Right renal cortex interstitium (tissue), 3 donors: ENCODE measurements around the gene FHL2. TPM values are rescaled to one million over a fixed set of nuclear protein-coding genes. Genes with fewer than 3 reads are reported as not detected.

Source experiments
- DNase-seq, 3 donors: peaks; one replicate each; pipeline ENCODE4 v3.0.0-alpha.2; 2013; ENCODE audit warnings: low read depth in 3 of 3, low spot score in 2 of 3
- polyA plus RNA-seq, 3 donors: library from polyadenylated mRNA; unstranded; fragments of 120-200 nt; gene quantifications; one replicate each; pipeline ENCODE4 v1.2.1, GENCODE V29; 2013; ENCODE audit not compliant: insufficient read length in 3 of 3

FHL2 gene
- polyA plus RNA-seq, 3 donors = 27.8 to 36.9 (median 31.5) TPM

DNA sequence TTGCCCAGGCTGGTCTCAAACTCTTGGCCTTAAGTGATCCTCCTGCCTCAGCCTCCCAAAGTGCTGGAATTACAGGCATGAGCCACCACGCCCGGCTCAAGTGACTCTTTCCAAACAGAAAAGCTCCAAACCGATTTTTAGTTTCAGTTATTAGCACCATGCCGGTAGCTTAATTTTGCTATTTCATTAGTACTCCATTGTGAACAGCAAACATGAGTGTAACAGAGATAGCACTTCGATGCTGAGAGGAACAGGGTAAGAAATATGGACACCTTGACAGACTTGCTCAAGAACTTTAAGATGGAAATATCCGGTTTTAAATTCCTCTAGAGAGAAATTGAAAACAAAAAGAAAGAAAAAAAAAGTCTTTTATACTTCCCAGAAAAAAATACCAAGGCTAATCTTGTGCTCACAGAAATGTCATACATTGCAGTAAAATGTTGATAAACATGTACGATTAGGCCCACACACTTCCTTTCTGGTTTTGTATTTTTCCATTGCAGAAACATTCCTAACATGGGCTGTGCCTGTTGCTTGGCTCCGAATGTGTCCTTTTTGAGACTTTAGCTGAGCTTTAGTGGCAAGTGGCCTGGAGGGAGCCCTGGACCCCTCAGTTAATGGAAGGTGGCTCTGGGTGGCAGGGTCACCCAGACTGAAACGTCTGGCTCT, 18.3 kb downstream of the FHL2 start:
- DNase-seq = no peak

DNA sequence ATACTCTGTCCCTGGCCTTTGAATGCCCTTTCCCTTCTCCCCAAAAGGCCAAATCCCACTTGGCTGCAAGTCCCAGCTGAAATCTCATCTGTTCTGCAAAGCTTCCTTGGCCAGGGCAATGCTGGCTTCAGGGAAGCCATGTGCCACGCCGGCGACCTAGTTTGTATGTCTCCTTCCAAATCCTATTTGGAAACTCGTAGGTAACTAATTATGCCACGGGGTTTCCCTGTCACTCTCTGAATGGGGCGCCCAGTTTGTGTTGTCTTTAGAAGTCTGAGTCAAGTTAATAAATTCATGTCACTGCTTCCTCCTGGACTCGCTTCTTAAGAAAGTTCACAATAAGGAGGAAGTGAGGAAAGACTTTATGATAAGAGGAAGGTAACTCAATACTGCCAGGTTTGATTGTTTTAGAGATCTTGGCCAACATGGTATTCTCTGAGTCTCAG, 19.1 kb downstream of the FHL2 start:
- no peak for DNase-seq

DNA sequence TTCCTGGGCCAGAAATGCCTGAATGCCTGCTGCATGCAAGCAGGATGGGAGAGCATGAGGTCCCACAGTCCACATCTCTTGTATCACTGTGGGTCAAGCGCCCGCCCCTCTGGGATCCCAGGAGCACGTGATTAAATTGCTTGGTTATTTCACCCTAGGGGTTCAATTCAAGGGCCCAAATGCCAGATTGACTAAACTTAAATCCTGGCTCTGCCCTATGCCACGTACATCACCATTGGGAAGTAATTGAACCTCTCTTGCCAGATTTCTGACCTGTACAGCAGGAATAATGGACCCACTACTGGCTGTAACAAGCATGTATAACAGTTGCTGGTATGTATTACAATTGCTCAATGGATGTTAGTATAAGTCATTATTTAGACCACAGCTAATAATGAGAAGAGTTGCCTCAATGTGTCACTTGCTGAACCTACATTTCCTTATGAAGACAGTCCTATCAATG, 19.9 kb downstream of the FHL2 start:
- no peak for DNase-seq

DNA sequence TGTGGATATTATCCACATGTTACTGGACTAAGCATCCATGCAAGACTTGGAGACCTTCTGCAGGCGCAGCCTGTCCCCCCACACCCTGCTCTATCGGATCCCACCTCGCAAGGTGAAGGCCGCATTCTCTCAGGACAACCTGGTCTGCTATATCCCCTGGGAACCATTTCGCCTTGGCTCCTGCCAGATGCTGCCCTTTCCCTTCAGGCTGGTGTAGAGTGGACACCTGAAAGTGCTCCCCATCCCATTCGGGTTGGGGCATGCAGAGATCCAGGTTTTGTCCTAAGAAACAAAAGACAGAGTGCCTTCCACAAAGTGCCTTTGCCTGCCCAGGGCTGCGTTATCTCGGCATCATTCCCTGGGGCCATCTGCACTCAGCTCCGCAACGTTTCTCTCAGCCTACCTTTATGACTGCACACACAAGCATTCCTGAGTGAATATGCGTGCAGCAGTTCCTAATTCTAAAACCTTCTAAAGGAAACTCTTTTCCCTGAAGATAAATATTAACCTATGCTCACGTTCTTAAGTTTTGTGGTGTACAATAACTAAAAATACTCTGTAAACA, 20.5 kb downstream of the FHL2 start:
- no peak for DNase-seq

DNA sequence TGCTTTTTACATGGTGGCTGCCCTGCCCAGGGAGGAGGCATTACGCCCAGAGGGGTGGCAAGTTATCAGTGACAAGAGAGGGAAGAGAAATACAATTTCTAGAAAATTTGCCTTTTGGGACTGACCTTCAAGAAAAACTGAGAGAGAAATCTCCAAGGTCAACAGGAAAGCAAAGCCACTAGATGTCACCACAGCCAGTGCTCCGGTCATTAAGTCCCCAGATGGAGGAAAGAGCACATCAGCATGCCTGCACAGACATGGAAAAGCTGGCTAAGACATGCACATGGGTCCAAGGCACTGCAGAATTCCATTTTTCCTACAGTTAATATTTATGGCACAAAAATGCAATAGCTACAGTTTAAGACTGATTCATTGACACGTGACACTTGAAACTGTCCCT, 21.0 kb downstream of the FHL2 start:
- DNase-seq = no peak

DNA sequence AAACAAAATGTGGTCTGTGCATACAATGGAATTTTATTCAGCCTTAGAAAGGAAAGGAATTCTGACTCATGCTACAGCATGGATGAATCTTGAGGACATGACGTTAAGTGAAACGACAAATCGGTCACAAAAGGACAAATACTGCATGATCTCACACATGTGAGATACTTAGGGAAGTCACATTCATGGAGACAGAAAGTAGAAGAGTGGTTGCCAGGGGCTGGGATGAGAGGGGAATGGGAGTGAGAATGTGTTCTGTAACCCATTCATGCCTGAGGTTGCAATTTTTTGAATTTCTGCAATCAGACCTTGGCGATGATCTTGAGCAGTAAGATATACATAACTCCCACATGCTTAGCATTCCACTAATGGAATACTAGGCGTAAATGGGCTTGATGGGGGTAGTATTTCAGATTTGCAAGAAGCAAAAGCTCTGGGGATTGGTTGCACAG, 22.0 kb downstream of the FHL2 start:
- DNase-seq = no peak

DNA sequence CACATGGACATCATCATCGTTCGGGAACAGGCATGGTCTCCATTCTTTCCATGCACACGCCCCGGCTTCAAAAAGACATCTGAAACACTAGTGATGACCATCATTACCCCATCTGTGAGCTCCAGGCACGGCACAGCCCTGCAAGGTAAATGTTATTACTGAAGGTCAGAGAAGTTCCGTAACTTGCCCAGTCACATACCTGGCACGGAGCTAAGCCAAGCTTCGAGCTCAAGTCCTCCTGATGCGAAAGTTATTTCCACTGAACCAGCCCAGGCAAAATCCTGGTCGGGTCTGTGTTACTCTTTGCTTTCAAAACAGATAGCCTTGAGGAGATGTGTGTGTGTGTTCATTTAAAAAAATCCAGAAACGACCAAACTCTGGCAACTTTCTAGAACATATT, 22.8 kb downstream of the FHL2 start:
- no peak for DNase-seq

DNA sequence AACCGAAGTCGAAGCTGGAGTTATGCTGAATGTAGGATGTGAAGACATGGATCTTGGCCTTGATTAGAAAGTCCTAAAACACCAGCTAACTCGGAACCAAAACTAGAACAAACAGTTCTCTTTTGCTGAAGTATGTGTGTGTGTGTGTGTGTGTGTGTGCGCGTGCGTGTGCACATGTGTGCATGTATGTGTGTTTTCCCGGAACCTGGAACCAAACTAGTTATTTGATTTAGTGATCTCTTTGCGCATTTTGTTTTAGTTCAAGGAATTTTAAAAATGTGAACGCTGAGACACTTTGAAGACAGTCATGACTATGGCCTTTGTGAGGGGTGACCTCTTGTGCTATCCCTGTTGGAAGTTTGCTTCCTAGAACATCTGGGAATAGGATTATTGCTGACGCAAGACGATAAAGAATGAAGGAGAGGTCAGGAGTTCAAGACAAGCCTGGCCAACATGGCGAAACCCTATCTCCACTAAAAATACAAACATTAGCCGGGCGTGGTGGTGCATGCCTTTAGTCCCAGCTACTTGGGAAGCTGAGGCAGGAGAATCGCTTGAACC, 23.8 kb downstream of the FHL2 start:
- DNase-seq = no peak

DNA sequence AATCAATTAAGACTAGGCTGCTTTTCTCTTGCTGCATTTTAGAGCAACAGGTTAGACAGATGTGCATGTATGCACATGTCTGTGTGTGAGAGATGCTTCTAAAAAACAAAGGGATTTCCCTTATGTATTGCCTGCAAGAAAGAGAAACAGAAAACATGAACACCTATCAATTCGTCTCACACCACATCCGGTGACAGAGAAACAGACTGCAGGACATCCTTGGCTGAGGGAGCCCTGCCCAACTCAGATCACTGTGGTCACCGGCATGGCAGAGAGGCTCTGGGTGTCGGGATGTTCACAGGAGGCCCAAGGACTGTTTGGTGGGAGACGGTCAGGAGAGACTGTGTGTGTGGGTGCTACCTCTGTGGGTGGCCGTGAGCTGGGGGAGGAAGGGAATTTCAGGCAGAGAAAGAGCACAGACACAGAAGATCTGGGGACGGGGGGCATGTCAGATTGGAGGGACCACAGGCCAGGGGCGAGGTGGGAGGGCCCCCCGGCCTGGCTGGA, 24.9 kb downstream of the FHL2 start:
- no peak for DNase-seq

DNA sequence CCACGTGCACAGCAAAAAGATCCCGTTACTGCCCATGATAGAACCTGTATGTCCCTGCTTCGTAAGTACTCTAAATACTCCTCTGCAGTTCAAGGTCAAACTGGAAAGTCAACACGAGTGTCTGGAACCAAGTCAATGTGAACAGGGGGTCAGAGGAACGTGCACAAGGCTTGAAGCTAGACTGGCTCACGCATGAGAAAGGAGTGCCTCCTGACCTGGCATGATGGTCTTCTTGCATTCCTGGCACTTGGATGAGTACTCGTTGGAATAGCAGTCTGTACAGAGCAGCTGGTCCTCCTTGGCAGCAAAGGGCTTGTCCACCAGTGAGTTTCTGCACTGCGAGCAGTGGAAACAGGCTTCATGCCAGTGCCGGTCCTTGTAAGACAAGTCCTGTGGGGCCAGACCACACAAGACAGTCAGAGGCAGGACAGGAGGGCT, 25.5 kb downstream of the FHL2 start:
- no peak for DNase-seq

DNA sequence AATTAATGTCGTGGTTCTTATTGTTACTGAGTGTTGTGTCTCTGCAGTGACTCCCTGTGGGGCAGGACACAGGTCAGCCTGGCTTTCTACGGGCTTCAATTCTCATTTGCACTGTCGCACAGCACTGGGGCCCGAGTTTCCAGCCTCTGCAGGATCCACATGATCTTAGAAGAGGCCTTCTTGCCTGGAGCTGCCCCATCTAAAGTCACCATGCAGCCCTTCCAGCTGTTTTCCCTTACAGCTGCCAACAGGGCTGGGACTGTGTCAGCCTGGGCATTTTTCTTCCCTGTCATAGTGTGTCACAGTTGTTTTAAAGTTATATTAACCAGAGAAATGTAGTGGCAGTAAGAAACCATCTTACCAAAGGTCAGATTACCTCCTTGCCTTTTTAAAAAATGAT, 27.0 kb downstream of the FHL2 start:
- DNase-seq = no peak

DNA sequence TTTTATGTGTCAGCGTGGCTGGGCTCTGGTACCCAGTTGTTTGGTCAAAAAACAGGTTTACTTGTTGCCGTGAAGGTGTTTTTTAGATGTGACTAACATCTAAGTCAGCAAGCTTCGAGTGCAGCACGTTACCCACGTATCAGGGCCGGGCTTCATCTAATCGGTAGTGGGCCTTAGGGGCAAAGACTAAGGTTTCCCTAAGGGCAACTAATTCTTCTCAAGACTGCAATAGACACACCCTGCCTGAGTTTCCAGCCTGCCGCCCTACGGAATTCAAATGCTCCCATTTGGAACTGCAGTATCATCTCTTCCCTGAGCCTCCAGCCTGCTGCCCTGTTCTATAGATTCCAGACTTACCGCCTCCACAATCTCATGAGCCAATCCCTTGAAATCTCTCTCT, 27.7 kb downstream of the FHL2 start:
- no peak for DNase-seq

DNA sequence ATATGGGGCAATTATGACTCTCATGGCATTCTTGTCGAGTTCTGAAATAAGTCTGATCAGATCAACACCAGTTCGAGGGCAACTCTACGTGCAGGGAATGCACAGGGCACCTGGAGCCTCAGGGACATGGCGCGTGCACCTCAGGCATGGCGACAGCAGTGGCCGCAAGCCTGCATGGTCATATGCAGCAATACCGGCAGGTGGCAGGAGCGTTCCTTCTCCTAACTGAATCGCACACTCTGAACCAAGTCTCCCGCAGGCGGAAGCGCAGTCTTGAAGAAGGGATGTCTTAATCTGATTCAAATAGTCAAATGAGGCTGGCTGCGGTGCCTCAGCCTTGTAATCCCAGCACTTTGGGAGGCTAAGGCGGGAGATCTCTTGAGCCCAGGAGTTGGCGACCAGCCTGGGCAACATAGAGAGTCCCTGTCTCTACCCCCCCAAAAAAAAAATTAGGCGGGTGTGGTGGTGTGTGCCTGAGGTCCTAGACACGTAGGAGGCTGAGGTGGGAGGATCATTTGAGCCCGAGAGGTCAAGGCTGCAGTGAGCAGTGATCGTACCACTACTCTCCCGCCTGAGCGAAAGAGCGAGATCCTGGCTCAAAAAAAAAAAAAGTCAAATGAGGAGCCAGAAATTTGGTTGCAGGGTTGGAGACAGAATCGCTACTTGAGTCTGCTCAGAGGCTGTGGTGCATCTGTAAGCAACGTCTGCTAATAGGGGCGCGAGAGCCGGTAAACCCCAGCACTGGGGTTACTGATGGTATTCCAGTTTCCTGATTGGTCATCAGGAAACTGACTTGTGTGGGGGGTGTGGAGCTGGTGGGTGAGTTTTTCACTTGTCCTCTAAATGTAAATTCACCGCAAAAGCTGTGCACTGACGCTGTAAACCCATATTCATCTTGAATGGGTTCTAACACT, 28.8 kb downstream of the FHL2 start:
- DNase-seq = peak; percentile 65 to 73 (median 68)

DNA sequence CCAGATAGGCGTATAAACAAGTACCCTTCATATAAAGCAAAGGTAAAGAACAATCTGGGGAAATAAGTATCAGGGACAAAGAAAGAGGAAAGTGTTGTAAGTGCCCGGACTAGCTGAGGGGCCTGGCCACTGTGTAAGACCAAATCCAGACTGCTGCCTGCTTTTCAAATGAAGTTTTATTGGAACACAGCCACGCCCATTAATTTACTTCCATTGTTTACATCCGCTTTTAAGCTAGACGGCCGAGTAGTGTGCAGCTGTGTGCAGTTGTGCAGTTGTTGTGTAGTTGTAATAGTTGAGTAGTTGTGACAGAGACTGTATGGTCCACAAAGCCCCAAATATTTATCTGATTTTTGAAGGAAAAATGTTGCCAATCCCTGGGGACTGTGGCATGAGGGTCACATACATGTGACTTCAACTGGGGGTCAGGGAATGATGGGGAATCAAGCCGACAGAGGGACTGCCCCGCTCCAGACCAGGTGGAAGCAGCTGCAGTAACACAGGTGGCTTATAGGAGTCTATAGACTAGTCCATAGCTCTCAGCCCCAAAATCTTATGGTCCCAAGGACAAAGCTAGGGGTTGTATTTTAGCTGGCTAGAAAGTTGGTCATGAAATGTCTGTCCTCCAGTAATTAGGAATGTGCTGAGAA, 30.0 kb downstream of the FHL2 start:
- DNase-seq = no peak

DNA sequence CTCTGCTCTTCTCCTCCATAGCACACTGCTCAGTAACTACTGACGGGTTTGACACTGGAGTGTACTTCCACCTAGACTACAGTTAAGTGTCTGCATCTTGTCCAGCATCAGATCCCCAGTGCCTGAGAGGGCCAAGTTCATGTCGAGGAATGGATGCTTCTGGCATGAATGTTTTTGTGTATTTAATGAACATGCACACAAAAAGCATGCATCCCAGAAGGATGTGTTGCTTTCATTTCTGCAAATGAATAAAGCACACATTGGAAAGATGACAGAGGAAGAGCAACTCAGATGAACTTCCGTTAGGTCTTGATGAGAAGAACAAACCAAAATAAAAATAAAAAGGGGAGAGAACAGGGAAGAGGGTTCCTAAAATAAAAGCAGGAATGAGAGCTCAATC, 33.6 kb downstream of the FHL2 start:
- no peak for DNase-seq

DNA sequence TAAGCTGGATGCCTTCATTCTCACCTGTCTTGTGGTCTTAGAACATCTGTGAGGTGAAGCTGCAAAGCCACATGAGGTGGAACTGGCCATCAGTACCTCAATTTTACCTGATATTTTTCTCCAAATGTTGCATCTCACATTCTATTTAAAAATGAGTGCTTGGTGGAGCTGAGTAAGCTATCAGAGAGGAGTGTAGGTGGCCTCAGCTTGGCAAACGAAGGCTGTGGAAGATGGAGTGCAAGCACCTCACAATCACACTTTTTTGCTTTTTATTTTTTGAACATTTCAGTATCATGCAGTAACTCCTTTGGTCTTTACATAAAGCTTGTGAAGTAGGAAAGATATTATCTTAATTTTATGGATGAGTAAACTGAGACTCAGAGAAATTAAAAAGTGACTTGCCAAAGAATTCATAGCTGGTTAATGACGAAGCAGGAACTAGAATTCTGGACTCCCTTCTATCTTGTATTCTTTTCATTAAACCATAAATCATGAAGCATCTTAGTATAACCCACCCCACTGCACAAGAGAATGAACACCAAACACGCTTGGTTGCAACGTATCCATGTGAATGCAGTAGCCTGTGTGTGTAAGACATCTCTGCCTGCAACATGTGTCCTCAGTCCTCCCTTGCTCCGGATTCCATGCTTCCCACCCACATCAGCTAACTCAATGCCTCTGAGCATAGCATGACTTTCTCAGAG, 34.3 kb downstream of the FHL2 start:
- no peak for DNase-seq

DNA sequence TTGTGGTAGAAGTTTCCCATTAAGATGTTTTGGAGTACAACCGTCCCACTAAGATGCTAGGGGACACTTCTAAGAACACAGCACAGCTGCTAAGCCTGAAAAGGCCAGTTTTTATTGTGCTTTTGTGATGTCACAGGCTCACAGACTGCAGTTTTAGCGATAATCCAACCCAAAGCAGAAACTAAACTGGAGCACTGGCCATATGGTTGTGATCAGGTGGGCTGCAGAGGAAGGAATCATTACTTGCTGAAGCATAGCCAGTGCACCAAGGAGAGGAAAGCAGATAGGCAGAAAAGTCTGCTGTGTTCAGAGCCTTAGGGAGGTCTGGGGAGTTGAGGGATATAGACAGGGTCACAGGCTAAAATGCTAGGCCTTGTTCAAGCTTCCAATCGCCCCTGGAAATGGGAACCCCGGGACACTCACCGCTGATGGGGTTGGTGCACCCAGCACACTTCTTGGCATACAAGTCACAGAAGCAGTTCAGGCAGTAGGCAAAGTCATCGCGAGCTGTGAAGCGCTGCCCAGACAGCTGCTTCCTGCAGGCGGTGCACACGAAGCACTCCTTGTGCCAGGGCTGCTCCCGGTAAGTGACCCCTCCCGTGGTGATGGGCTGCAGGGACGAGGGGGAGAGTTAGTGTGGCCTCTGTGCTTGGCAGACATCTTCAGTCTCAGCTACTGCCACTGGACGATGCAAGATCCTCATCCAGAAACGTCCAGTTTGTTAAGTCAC, 35.8 kb downstream of the FHL2 start:
- DNase-seq = no peak

DNA sequence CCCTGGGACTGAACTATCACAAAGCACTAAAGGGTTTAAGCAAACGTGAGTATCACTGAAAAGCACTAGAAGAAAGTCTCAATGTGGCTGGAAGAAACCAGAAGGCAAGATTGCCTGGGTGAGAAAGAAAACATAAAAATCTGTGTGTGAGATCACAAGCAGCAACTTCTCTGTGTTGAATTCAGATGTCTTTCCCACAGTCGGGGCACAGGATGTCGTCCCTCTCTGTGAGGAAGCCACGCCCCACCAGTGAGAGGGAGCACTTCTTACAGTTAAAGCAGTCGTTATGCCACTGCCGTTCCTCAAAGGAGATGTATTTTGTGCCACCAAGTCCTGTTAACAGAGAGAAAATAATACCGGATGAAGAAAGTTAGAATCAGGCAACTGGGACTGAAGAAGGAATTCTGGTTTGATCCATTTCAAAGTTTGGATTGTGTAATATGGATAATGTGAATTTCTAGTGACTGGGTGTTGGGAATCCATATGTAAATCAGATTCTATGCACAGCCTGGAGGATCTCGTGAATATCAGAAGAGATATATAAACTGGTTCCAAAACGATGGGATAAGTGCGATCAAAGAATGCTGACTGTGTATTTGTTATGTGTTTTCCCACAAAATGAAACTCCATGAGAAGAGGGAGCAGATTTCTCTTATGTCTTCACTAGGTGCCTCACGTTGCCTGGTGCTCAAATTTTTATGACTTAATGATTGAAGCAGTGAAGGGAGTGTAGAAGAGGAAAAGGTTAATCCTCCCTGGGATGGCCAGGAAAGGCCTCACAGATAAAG, 37.6 kb downstream of the FHL2 start:
- no peak for DNase-seq
